NCI-H2029 treated with DMSO at 0.1 percent for 48 hours (cell line): ENCODE data around the gene GAB1.

Experiments used
- DNase-seq: peaks from one replicate; lab custom pipeline; 2025; lab: John Stamatoyannopoulos, UW

GAB1 gene

GRCh38 chr4:143417679-143418403 lies 81.2 kb downstream of the GAB1 start:
- no peak for DNase-seq

- no peak for DNase-seq
Measured at GRCh38 chr4:143420227-143420626, 83.6 kb downstream of the GAB1 start.

GRCh38 chr4:143421609-143422008 lies 84.9 kb downstream of the GAB1 start:
- no peak for DNase-seq

GRCh38 chr4:143424276-143424675 lies 87.6 kb downstream of the GAB1 start:
- no peak for DNase-seq

- DNase-seq = no peak
Measured at GRCh38 chr4:143431526-143432257, 95.0 kb downstream of the GAB1 start.

GRCh38 chr4:143432258-143432591 lies 95.5 kb downstream of the GAB1 start:
- DNase-seq = no peak

- no peak for DNase-seq
Measured at GRCh38 chr4:143433231-143433630, 96.6 kb downstream of the GAB1 start.

- no peak for DNase-seq
Measured at GRCh38 chr4:143435955-143436354, 99.3 kb downstream of the GAB1 start.

- no peak for DNase-seq
Measured at GRCh38 chr4:143437476-143437875, 100.8 kb downstream of the GAB1 start.

- DNase-seq = no peak
Measured at GRCh38 chr4:143437937-143438336, 101.3 kb downstream of the GAB1 start.

- DNase-seq = no peak
Measured at GRCh38 chr4:143438710-143439109, 102.0 kb downstream of the GAB1 start.

GRCh38 chr4:143441109-143441508 lies 104.4 kb downstream of the GAB1 start:
- no peak for DNase-seq

GRCh38 chr4:143441678-143442077 lies 105.0 kb downstream of the GAB1 start:
- DNase-seq = no peak

- DNase-seq = no peak
Measured at GRCh38 chr4:143443728-143444127, 107.1 kb downstream of the GAB1 start.

GRCh38 chr4:143451186-143451585 lies 114.5 kb downstream of the GAB1 start:
- no peak for DNase-seq

GRCh38 chr4:143455211-143455610 lies 118.5 kb downstream of the GAB1 start:
- DNase-seq = no peak

GRCh38 chr4:143458966-143459365 lies 122.3 kb downstream of the GAB1 start:
- DNase-seq = no peak

- no peak for DNase-seq
Measured at GRCh38 chr4:143473334-143474126, 136.9 kb downstream of the GAB1 start.

GRCh38 chr4:143477487-143477886 lies 140.8 kb downstream of the GAB1 start:
- no peak for DNase-seq

- no peak for DNase-seq
Measured at GRCh38 chr4:143481361-143481760, 144.7 kb downstream of the GAB1 start.

GRCh38 chr4:143482840-143483239 lies 146.2 kb downstream of the GAB1 start:
- no peak for DNase-seq

- DNase-seq = no peak
Measured at GRCh38 chr4:143486314-143486713, 149.6 kb downstream of the GAB1 start.

- DNase-seq = no peak
Measured at GRCh38 chr4:143488687-143489086, 152.0 kb downstream of the GAB1 start.
